ENCODE data around the gene DNAJC11.

DNAJC11 gene

DNA sequence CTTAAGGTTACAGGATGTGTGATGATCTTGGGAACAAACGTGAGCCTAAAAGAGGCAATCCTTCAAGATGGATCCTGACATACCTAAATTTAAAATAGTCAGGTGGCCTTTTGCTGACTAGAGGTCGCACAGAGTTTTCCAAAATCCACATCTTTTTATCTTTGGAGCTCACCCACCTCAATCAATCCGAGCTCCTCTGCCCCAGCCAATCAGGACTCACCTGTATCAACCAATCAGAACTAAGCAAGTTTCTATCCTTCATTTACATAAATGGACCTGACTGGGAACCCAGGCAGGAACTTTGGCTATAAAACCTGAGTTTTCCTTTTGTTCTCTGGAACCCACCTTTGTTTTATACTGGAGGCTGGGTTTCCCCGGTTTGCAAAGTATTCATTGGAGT lies 16.2 kb downstream of the DNAJC11 start:
- Histone ChIP-seq H3K9ac (ENCODE audit: low read length) (no peak overlapping the region), H4K8ac (ENCODE audit: low read length) (no peak overlapping the region), H3K18ac (ENCODE audit: low read depth in 1 of 2, low read length in 2 of 2) (no peak overlapping the region), H3K36me3 (ENCODE audit: control insufficient read depth in 1 of 2, insufficient read depth in 2 of 2, low read depth in 1 of 2, low read length in 2 of 2) (peaks cover 5 to 12% of the 10 kb centered on the region in 2 experiments), H3K27ac (ENCODE audit: low read length, poor library complexity, severe bottlenecking) (peak overlapping the region; percentile 53), H2BK15ac (ENCODE audit: low read depth, poor library complexity, severe bottlenecking) (no peak overlapping the region), H4K91ac (ENCODE audit: low read length) (no peak overlapping the region), H3K14ac (ENCODE audit: low read length in 2 of 2) (no peak overlapping the region), H2BK120ac (ENCODE audit: low read depth, low read length) (no peak overlapping the region), H3K27me3 (ENCODE audit: control insufficient read depth in 1 of 2, insufficient read depth in 1 of 2, low read length in 2 of 2) (no peaks in the 10 kb centered on the region), H2AFZ (ENCODE audit: low read depth, low read length) (no peak overlapping the region), H3K4me3 (ENCODE audit: insufficient read depth in 1 of 2, low read depth in 1 of 2, low read length in 2 of 2) (no peak overlapping the region), H2AK5ac (ENCODE audit: low read length, severe bottlenecking) (peak overlapping the region; percentile 88), H3K23ac (ENCODE audit: low read length in 2 of 2) (no peak overlapping the region), H2BK5ac (ENCODE audit: low read depth, low read length, poor library complexity, severe bottlenecking) (no peak overlapping the region), H3K4me1 (ENCODE audit: control insufficient read depth, insufficient read depth, low read depth, low read length) (peaks cover 15% of the 10 kb centered on the region), H3K79me1 (replicated peaks; ENCODE audit: low read length, poor library complexity, severe bottlenecking) (peaks cover 41% of the 10 kb centered on the region), H3K9me3 (ENCODE audit: control insufficient read depth, low read length) (no peaks in the 10 kb centered on the region), H2BK12ac (ENCODE audit: low read length in 2 of 2) (no peak overlapping the region), H3K4me2 (ENCODE audit: low read length, poor library complexity, severe bottlenecking) (no peak overlapping the region), H3K4ac (ENCODE audit: low read depth in 1 of 2, low read length in 2 of 2) (no peak overlapping the region)
- no peak for DNase-seq
- WGBS: 90% methylated on average over 3 of the region's 4 CpGs

DNA sequence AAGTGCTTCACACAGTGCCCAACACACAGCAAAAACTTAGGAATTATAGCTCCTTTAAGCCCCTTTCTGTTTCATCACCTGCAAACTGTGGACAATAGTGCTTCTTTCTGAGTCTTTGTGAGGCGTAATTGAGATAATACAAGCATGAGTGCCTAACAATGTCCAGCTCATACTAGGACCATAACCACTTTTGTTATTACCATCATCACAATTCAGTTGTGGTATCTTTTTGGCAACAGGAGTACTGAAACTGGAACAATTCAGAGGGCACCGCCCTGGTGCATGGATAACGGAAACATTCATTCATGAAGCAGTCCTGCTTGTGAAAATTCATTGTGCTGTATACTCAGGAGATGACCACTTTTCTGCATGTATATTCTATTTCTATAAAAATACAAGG lies 18.2 kb downstream of the DNAJC11 start:
- no peak overlapping the region for H3K9ac ChIP-seq (ENCODE audit: low read length)
- H2BK5ac ChIP-seq (ENCODE audit: low read depth, low read length, poor library complexity, severe bottlenecking): no peak overlapping the region
- peaks cover 40% of the 10 kb centered on the region for H3K79me1 ChIP-seq (replicated peaks; ENCODE audit: low read length, poor library complexity, severe bottlenecking)
- H3K4me1 ChIP-seq (ENCODE audit: control insufficient read depth, insufficient read depth, low read depth, low read length): peaks cover 5% of the 10 kb centered on the region
- 100% methylated on average over 3 of the region's 3 CpGs for WGBS
- no peak overlapping the region for H2BK12ac ChIP-seq (ENCODE audit: low read length in 2 of 2)
- no peak overlapping the region for H3K4ac ChIP-seq (ENCODE audit: low read depth in 1 of 2, low read length in 2 of 2)
- H2AK5ac ChIP-seq (ENCODE audit: low read length, severe bottlenecking): no peak overlapping the region
- H3K36me3 ChIP-seq (ENCODE audit: control insufficient read depth in 1 of 2, insufficient read depth in 2 of 2, low read depth in 1 of 2, low read length in 2 of 2): peaks cover 16 to 25% of the 10 kb centered on the region in 2 experiments
- H3K14ac ChIP-seq (ENCODE audit: low read length in 2 of 2): no peak overlapping the region
- no peak overlapping the region for H2AFZ ChIP-seq (ENCODE audit: low read depth, low read length)
- no peak overlapping the region for H4K8ac ChIP-seq (ENCODE audit: low read length)
- H3K23ac ChIP-seq (ENCODE audit: low read length in 2 of 2): no peak overlapping the region
- H3K18ac ChIP-seq (ENCODE audit: low read depth in 1 of 2, low read length in 2 of 2): no peak overlapping the region
- no peaks in the 10 kb centered on the region for H3K27me3 ChIP-seq (ENCODE audit: control insufficient read depth in 1 of 2, insufficient read depth in 1 of 2, low read length in 2 of 2)
- no peak overlapping the region for H3K4me3 ChIP-seq (ENCODE audit: insufficient read depth in 1 of 2, low read depth in 1 of 2, low read length in 2 of 2)
- H2BK120ac ChIP-seq (ENCODE audit: low read depth, low read length): no peak overlapping the region
- no peak overlapping the region for H3K4me2 ChIP-seq (ENCODE audit: low read length, poor library complexity, severe bottlenecking)
- no peak overlapping the region for H3K27ac ChIP-seq (ENCODE audit: low read length, poor library complexity, severe bottlenecking)
- H4K91ac ChIP-seq (ENCODE audit: low read length): no peak overlapping the region
- H2BK15ac ChIP-seq (ENCODE audit: low read depth, poor library complexity, severe bottlenecking): no peak overlapping the region
- no peaks in the 10 kb centered on the region for H3K9me3 ChIP-seq (ENCODE audit: control insufficient read depth, low read length)
- DNase-seq: no peak

DNA sequence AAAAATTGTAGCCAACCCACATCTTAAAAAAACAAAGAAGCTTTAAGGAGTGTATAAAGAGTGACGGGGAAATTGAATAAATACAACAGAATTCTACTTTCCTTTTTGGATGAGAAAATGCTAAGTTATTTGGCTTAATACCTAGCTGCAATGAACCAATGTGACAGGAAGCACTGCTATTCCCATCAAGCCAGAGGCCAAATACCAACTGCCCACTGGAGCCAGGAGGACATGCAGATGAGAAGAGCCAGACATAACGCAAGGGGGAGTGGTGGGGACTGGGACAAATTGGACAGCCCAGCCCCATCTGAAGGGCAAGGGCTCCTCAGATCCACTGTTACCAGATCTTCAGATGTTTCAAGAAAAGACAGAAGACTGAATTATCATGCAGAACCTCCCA lies 25.7 kb downstream of the DNAJC11 start:
- Histone ChIP-seq H2BK15ac (ENCODE audit: low read depth, poor library complexity, severe bottlenecking) (no peak overlapping the region), H3K9ac (ENCODE audit: low read length) (no peak overlapping the region), H3K4me1 (ENCODE audit: control insufficient read depth, insufficient read depth, low read depth, low read length) (peaks cover 9% of the 10 kb centered on the region), H2AK5ac (ENCODE audit: low read length, severe bottlenecking) (no peak overlapping the region), H3K18ac (ENCODE audit: low read depth in 1 of 2, low read length in 2 of 2) (no peak overlapping the region), H3K27me3 (ENCODE audit: control insufficient read depth in 1 of 2, insufficient read depth in 1 of 2, low read length in 2 of 2) (no peaks in the 10 kb centered on the region), H3K4ac (ENCODE audit: low read depth in 1 of 2, low read length in 2 of 2) (no peak overlapping the region), H3K23ac (ENCODE audit: low read length in 2 of 2) (no peak overlapping the region), H2BK12ac (ENCODE audit: low read length in 2 of 2) (no peak overlapping the region), H2BK5ac (ENCODE audit: low read depth, low read length, poor library complexity, severe bottlenecking) (no peak overlapping the region), H3K36me3 (ENCODE audit: control insufficient read depth in 1 of 2, insufficient read depth in 2 of 2, low read depth in 1 of 2, low read length in 2 of 2) (peaks cover 20 to 69% of the 10 kb centered on the region in 2 experiments), H3K14ac (ENCODE audit: low read length in 2 of 2) (no peak overlapping the region), H4K8ac (ENCODE audit: low read length) (no peak overlapping the region), H4K91ac (ENCODE audit: low read length) (no peak overlapping the region), H3K4me2 (ENCODE audit: low read length, poor library complexity, severe bottlenecking) (no peak overlapping the region), H3K9me3 (ENCODE audit: control insufficient read depth, low read length) (no peaks in the 10 kb centered on the region), H2BK120ac (ENCODE audit: low read depth, low read length) (no peak overlapping the region), H3K4me3 (ENCODE audit: insufficient read depth in 1 of 2, low read depth in 1 of 2, low read length in 2 of 2) (no peak overlapping the region), H2AFZ (ENCODE audit: low read depth, low read length) (no peak overlapping the region), H3K27ac (ENCODE audit: low read length, poor library complexity, severe bottlenecking) (peak overlapping the region; percentile 92), H3K79me1 (replicated peaks; ENCODE audit: low read length, poor library complexity, severe bottlenecking) (peaks cover 20% of the 10 kb centered on the region)
- no peak for DNase-seq
- 100% methylated on average over 1 of the region's 2 CpGs for WGBS

DNA sequence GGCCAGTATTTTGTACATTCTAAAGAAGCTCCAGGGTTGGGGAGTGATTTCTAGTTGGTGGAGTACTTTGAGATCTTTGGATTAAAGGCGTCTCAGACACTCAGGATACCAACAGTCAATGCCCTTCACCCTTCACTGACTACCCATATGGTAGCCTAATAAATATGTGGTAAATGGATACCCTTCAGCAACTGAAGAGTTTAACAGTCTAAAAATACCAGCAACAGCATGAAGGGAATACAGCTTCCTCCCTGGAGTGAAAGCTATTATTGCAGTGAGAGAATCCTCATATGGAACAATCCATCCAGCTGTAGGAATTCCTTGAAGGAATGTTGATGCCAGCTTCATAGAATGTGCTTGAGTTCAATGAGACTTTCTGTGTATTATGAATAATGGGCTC lies 26.8 kb downstream of the DNAJC11 start:
- WGBS: no CpG with 5 or more reads among the region's 1 CpG
- Histone ChIP-seq H2BK120ac (ENCODE audit: low read depth, low read length) (no peak overlapping the region), H3K4me2 (ENCODE audit: low read length, poor library complexity, severe bottlenecking) (no peak overlapping the region)

More for the DNA sequence above, 26.8 kb downstream of the DNAJC11 start:
- Histone ChIP-seq H4K91ac (ENCODE audit: low read length) (no peak overlapping the region), H2AK5ac (ENCODE audit: low read length, severe bottlenecking) (no peak overlapping the region), H3K4me1 (ENCODE audit: control insufficient read depth, insufficient read depth, low read depth, low read length) (peaks cover 9% of the 10 kb centered on the region), H3K79me1 (replicated peaks; ENCODE audit: low read length, poor library complexity, severe bottlenecking) (peaks cover 18% of the 10 kb centered on the region), H2AFZ (ENCODE audit: low read depth, low read length) (no peak overlapping the region), H3K27ac (ENCODE audit: low read length, poor library complexity, severe bottlenecking) (peak overlapping the region; percentile 92), H2BK5ac (ENCODE audit: low read depth, low read length, poor library complexity, severe bottlenecking) (no peak overlapping the region), H3K9me3 (ENCODE audit: control insufficient read depth, low read length) (no peaks in the 10 kb centered on the region), H4K8ac (ENCODE audit: low read length) (no peak overlapping the region), H3K18ac (ENCODE audit: low read depth in 1 of 2, low read length in 2 of 2) (no peak overlapping the region), H2BK12ac (ENCODE audit: low read length in 2 of 2) (no peak overlapping the region), H3K23ac (ENCODE audit: low read length in 2 of 2) (no peak overlapping the region), H3K27me3 (ENCODE audit: control insufficient read depth in 1 of 2, insufficient read depth in 1 of 2, low read length in 2 of 2) (no peaks in the 10 kb centered on the region), H3K14ac (ENCODE audit: low read length in 2 of 2) (no peak overlapping the region), H2BK15ac (ENCODE audit: low read depth, poor library complexity, severe bottlenecking) (no peak overlapping the region), H3K36me3 (ENCODE audit: control insufficient read depth in 1 of 2, insufficient read depth in 2 of 2, low read depth in 1 of 2, low read length in 2 of 2) (peaks cover 20 to 63% of the 10 kb centered on the region in 2 experiments), H3K9ac (ENCODE audit: low read length) (no peak overlapping the region), H3K4me3 (ENCODE audit: insufficient read depth in 1 of 2, low read depth in 1 of 2, low read length in 2 of 2) (no peak overlapping the region), H3K4ac (ENCODE audit: low read depth in 1 of 2, low read length in 2 of 2) (no peak overlapping the region)
- DNase-seq: no peak
